Measurements from ENCODE around the gene CYBB. TPM values are rescaled to one million over a fixed set of nuclear protein-coding genes. Genes with fewer than 3 reads are reported as not detected.

The CYBB gene
- total RNA-seq, 4 donors from 2014 or later = 1.1 to 22.1 (median 8.2) TPM

- H3K27ac ChIP-seq = no peak overlapping the region
- no peaks in the 10 kb centered on the region for H3K27me3 ChIP-seq
- H3K4me1 ChIP-seq = no peaks in the 10 kb centered on the region
- no peak overlapping the region for H3K4me3 ChIP-seq
- H3K36me3 ChIP-seq = no peaks in the 10 kb centered on the region
- no peaks in the 10 kb centered on the region for H3K9me3 ChIP-seq
- intact Hi-C loops (cut with DNase I) = no loop called here
- no peak for DNase-seq
- TF ChIP-seq CTCF (IDR thresholded peaks at IDR 0.05) = no peak
- TF ChIP-seq POLR2A (IDR thresholded peaks at IDR 0.05) = no peak
These were observed 16.5 kb downstream of the CYBB start for GRCh38 chrX:37796310-37796709.

- TF ChIP-seq POLR2A (IDR thresholded peaks at IDR 0.05) = no peak
- TF ChIP-seq CTCF (IDR thresholded peaks at IDR 0.05) = no peak
- no peaks in the 10 kb centered on the region for H3K36me3 ChIP-seq
- no peaks in the 10 kb centered on the region for H3K27me3 ChIP-seq
- no peak for DNase-seq
- no peaks in the 10 kb centered on the region for H3K4me1 ChIP-seq
- no peaks in the 10 kb centered on the region for H3K9me3 ChIP-seq
- H3K27ac ChIP-seq = no peak overlapping the region
- intact Hi-C loops (cut with DNase I) = no loop called here
- no peak overlapping the region for H3K4me3 ChIP-seq
These were observed 16.9 kb downstream of the CYBB start for GRCh38 chrX:37796805-37797204.

- WGBS, 2 donors = 66 to 78% methylated on average over 1 to 2 of the region's 2 CpGs
- intact Hi-C loops (cut with DNase I) = no loop called here
- Histone ChIP-seq H3K4me3 (no peak overlapping the region), H3K36me3 (no peaks in the 10 kb centered on the region), H3K27me3 (peaks cover 0 to 4% (median 0%) of the 10 kb centered on the region in 4 donors), H3K27ac (no peak overlapping the region), H3K4me1 (no peaks in the 10 kb centered on the region), H3K9me3 (no peaks in the 10 kb centered on the region)
- no peak for DNase-seq
- TF ChIP-seq CTCF (IDR thresholded peaks at IDR 0.05) (no peak), POLR2A (IDR thresholded peaks at IDR 0.05) (no peak)
These were observed 20.1 kb downstream of the CYBB start for GRCh38 chrX:37799936-37800335.

- Histone ChIP-seq H3K36me3 (no peaks in the 10 kb centered on the region), H3K4me1 (no peaks in the 10 kb centered on the region), H3K27me3 (peaks cover 0 to 4% (median 0%) of the 10 kb centered on the region in 4 donors), H3K4me3 (no peak overlapping the region), H3K27ac (no peak overlapping the region), H3K9me3 (no peaks in the 10 kb centered on the region)
- intact Hi-C loops (cut with DNase I) = no loop called here
- TF ChIP-seq CTCF (IDR thresholded peaks at IDR 0.05) = no peak
- no peak for DNase-seq
These were observed 20.9 kb downstream of the CYBB start for GRCh38 chrX:37800717-37801116.

GRCh38 chrX:37802028-37802427 is 22.2 kb downstream of the CYBB start:
- no peaks in the 10 kb centered on the region for H3K9me3 ChIP-seq
- H3K4me3 ChIP-seq = no peak overlapping the region
- intact Hi-C loops (cut with DNase I) = no loop called here
- H3K27me3 ChIP-seq = peaks cover 0 to 4% (median 0%) of the 10 kb centered on the region in 4 donors
- H3K4me1 ChIP-seq = no peaks in the 10 kb centered on the region
- TF ChIP-seq CTCF (IDR thresholded peaks at IDR 0.05) = no peak
- no peak for TF ChIP-seq POLR2A (IDR thresholded peaks at IDR 0.05)
- H3K36me3 ChIP-seq = no peaks in the 10 kb centered on the region
- no peak for DNase-seq
- no peak overlapping the region for H3K27ac ChIP-seq

All from esophagus squamous epithelium (tissue), 5 donors.